ENCODE data around the gene CLDN16. TPM values are rescaled to one million over a fixed set of nuclear protein-coding genes. Genes with fewer than 3 reads are reported as not detected.

CLDN16 gene
- total RNA-seq, 1 experiment from 2014 or later: not detected

DNA sequence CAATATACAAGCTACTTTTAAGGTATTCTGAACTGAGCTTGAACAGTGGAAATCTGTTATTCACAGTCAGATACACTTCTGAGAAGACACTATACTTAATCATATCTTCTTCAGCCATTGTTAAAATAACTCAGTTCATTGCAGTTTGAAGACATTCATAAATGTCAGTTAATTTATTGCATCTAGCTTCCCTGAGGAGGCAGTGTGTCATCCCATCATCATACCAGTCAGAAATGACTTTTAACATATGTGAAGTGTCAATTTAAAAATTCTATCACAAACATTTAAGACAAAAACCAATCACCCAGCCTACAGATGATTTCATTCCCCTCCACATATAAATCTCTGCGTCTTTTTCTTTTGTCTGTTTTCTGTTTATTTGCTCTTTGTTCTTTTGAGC lies 54.3 kb downstream of the CLDN16 start (continued):
- no peak for TF ChIP-seq ERG (CRISPR knock-in tag; IDR thresholded peaks at IDR 0.05)
- no peak for TF ChIP-seq ELF4 (CRISPR knock-in tag; IDR thresholded peaks at IDR 0.05; ENCODE audit: low read depth)

DNA sequence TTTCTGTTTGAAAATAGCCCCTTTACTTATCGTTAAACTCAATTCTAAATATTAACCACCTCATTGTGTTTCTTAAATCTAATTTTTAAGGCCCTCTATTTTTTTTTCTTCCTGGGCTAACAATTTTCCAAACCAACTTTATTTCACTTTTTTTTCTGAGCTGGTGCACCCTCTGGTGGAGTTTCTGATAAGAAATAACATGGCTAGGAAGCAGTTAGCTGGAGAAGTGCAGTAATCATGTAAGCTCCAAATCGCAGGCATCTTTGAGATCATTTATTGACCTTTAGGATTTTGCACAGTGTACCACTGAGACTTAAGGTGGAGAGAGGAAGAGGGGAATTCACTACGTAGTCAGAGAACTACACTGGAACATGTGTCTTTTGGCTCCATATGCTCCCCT lies 55.3 kb downstream of the CLDN16 start:
- ChIA-PET POLR2A (no interaction called here), CTCF (interaction anchor here (0.6 to 2.5 kb wide), 19 partner anchors 8 to 1171 kb away, joined by 3 to 20 read pairs (median 4); partner anchors contain the start of genes CLDN1 and IL1RAP)
- TF ChIP-seq NFE2L1 (CRISPR knock-in tag; IDR thresholded peaks at IDR 0.05) (no peak), CREB1 (CRISPR knock-in tag; IDR thresholded peaks at IDR 0.05) (no peak), TEAD1 (CRISPR knock-in tag; IDR thresholded peaks at IDR 0.05) (no peak), ZNF138 (CRISPR knock-in tag; conservative IDR thresholded peaks at IDR 0.05) (no peak), MYBL2 (CRISPR knock-in tag; IDR thresholded peaks at IDR 0.05) (no peak), ZNF423 (CRISPR knock-in tag; IDR thresholded peaks at IDR 0.05) (no peak), TP53 (CRISPR knock-in tag; IDR thresholded peaks at IDR 0.05) (no peak), GABPB1 (CRISPR knock-in tag; IDR thresholded peaks at IDR 0.05) (no peak), EMX1 (CRISPR knock-in tag; IDR thresholded peaks at IDR 0.05) (no peak), PREB (CRISPR knock-in tag; IDR thresholded peaks at IDR 0.05; ENCODE audit: borderline replicate concordance) (no peak), ZNF121 (CRISPR knock-in tag; IDR thresholded peaks at IDR 0.05) (no peak), SOX15 (CRISPR knock-in tag; IDR thresholded peaks at IDR 0.05) (no peak), ATF3 (CRISPR knock-in tag; conservative IDR thresholded peaks at IDR 0.05) (no peak), ZNF317 (CRISPR knock-in tag; IDR thresholded peaks at IDR 0.05; ENCODE audit: borderline replicate concordance, low read depth) (no peak), KAT7 (CRISPR knock-in tag; IDR thresholded peaks at IDR 0.05; ENCODE audit: borderline replicate concordance) (no peak), NR3C1 (CRISPR knock-in tag; conservative IDR thresholded peaks at IDR 0.05; ENCODE audit: low read depth) (no peak), PRRX2 (CRISPR knock-in tag; IDR thresholded peaks at IDR 0.05) (no peak), TCF7 (CRISPR knock-in tag; IDR thresholded peaks at IDR 0.05; ENCODE audit: low read depth) (no peak)
- TF ChIP-seq, protein P1, sequence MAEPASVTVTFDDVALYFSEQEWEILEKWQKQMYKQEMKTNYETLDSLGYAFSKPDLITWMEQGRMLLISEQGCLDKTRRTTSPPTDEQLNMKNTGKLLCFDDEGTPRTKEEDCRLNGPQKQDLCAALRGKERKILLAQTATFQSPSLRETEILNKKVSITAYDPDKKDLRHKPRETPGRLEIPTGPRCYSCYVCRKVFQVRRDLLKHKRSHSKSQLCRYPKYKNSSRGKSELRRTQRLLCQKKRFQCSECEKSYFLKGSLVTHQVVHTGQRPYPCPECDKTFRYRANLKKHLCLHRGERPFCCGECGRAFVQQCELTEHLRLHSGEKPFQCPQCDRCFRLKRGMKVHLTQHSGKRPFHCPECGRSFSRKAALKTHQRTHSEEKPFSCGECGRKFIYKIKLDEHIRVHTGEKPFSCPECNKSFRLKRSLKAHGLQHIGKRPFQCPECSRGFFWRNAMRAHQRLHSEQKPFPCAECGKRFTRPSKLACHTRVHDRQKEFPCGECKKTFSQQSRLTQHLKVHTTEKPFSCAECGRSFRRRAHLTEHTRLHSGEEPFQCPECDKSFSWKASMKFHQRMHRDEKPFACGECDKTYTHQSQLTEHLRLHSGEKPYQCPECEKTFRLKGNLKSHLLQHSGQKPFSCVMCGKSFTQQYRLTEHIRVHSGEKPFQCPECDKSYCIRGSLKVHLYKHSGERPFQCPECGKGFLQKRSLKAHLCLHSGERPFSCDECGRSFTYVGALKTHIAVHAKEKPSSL (CRISPR knock-in tag; conservative IDR thresholded peaks at IDR 0.05): no peak
- TF ChIP-seq, protein P2, sequence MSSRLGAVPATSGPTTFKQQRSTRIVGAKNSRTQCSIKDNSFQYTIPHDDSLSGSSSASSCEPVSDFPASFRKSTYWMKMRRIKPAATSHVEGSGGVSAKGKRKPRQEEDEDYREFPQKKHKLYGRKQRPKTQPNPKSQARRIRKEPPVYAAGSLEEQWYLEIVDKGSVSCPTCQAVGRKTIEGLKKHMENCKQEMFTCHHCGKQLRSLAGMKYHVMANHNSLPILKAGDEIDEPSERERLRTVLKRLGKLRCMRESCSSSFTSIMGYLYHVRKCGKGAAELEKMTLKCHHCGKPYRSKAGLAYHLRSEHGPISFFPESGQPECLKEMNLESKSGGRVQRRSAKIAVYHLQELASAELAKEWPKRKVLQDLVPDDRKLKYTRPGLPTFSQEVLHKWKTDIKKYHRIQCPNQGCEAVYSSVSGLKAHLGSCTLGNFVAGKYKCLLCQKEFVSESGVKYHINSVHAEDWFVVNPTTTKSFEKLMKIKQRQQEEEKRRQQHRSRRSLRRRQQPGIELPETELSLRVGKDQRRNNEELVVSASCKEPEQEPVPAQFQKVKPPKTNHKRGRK (CRISPR knock-in tag; IDR thresholded peaks at IDR 0.05; ENCODE audit: borderline replicate concordance): no peak
- ATAC-seq (peak; percentile 34; the same call in 1 of the 2 replicates), DNase-seq (ENCODE audit: low spot score) (no peak)
- Mint-ChIP-seq H3K9me3 (no peaks in the 10 kb centered on the region), H3K27me3 (ENCODE audit: low read depth) (no peaks in the 10 kb centered on the region), H3K4me3 (no peak overlapping the region), H3K27ac (no peak overlapping the region), H3K36me3 (no peaks in the 10 kb centered on the region), H3K4me1 (no peaks in the 10 kb centered on the region)

Measured in WTC11 (cell line).